Stimulated activated CD4-positive, alpha-beta T cell treated with anti-CD3 and anti-CD28 coated beads, Interleukin-15, amount 100 ng/mL, for 1 hour (primary cell): ENCODE data around the gene ANXA11.
"Not testable (repeated sequence)": the region's sequence is repeated elsewhere in the genome, so short reads cannot be mapped to it uniquely, and the experiment has no call there.

ENCODE experiments used
- DNase-seq, 2 donors: peaks; one replicate each; pipeline ENCODE4 v3.0.0-alpha.2; 2020; ENCODE audit warnings: low read depth in 1 of 2, low spot score in 1 of 2

Gene ANXA11

GRCh38 chr10:80146918-80147317 lies 58.4 kb downstream of the ANXA11 start:
- no peak for DNase-seq

DNA sequence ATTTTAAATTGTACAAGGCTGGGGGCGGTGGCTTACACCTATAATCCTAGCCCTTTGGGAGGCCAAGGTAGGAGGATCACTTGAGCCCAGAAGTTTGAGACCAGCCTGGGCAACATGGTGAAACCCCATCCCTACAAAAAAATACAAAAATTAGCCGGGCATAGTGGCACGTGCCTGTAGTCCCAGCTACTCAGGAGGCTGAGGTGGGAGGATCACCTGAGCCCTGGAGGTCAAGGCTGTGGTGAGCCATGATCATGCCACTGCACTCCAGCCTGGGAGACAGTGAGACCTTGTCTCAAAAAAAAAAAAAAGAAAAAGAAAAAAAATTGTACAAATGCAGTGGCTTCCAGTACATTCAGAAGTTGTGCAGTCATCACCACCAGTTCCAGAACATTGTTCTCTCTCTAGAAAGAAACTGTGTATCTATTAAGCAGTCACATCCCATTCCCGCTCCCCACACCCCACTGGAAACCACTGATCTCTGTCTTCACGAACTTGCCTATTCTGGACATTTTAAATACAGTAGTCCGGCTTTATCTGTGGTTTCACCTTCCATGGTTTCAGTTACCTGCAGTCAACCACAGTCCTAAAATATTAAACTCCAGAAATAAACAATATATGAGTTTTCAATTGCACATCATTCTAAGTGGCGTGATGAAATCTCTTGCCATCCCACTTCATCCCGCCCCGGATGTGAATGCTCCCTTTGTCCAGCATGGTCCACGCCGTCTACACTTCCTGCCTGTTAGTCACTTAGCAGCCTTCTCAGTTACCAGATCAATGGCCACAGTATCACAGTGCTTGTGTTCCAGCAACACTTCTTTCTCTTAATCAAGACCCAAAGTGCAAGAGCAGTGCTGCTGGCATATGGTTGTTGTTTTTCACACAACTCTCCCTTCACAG lies 59.7 kb downstream of the ANXA11 start:
- not testable (repeated sequence) for DNase-seq

GRCh38 chr10:80144696-80145131 lies 60.6 kb downstream of the ANXA11 start:
- DNase-seq: no peak

- no peak for DNase-seq
These were observed 61.2 kb downstream of the ANXA11 start for GRCh38 chr10:80144067-80144695.

- DNase-seq: no peak
These were observed 63.5 kb downstream of the ANXA11 start for GRCh38 chr10:80141696-80142460.

DNA sequence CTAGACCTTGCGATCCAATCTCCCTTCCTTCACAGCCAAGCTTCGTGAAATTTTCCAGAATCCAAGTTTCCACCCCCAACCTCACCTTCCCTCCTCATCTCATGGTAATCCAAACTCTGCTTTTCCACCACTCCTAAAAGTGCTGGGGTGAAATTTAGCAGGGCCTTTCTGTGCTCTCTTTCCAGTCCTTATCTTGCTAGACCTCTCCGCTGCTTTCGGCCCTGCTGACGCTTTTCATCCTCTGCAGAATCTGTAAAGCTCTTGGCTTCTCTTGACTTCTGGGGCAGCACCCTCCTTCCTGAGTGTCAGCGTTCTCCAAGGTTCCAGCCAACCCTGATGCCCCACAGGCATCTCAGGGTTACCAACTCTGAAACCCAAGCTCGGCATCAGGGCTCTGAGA lies 65.1 kb downstream of the ANXA11 start:
- no peak for DNase-seq

DNA sequence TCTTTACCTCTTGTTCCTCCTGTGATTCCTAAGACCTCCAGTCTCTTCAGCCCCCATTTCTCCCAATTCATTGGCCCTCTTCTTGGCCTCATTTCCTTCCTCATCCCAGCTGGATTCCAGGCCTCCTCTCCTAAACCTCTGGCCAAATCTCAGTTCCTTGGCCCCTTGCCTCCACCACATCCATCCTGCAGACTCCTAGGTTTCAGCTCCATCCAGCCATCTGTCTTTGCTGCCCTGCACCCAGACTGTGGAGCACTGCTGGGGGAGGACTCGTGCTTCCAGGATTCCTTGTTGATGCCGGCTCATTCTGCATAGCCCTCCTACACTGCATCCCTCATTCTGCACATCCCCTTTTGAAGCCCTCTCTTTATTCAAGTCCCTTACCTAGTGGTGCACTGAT lies 66.1 kb downstream of the ANXA11 start:
- DNase-seq: no peak

DNA sequence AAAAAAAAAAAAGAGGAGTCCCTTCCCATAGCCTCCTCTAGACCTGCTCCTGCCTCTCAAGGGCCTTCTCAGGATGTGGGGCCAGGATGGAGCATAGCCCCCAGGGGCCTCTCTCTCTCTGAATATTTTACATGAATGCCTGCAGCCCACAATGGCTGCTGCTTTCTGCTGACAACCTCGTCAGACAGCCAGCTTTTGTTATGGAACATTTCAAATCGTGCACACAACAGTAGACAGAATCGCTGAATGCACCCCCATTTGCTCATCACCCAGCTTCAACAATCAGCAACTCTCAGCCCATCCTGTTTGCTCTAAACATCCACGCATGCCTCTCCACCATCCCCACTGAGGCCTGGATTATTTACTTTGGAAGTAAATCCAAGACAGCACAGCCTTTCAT lies 67.4 kb downstream of the ANXA11 start:
- DNase-seq: no peak

DNA sequence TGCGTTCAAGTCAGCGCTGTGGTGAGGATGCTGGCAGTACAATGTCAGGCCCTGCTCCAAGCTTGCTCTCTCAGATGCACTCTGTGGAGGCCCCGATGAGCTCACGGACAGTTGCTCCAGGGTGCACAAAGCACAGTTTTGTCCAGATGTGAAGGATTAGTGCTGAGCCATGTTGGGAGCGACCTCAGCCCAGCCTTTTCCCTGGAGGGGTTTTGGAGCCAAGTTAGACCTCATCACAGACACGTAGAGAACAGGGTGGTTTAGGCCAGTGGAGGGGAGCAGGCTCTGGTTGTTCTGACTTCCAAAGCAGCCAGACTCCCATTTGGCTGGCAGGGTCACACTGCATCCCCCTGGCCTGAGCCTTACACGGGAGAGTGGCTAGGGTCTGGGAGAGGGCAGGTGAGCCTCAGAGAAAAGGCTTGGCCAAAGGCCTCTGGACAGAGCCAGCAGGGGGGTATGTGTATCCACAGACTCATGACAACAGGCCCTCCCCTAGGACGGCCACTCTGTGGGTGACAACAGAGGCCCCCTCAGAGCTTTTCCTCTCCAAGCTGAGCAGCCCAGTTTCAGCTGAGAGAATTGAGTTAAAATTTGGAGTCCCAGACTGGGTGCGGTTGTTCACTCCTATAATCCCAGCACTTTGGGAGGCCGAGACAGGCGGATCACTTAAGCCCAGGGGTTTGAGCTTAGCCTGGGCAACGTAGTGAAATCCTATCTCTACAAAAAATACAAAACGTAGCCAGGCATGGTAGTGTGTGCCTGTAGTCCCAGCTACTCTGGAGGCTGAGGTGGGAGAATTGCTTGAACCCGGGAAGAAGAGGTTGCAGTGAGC lies 68.1 kb downstream of the ANXA11 start:
- no peak for DNase-seq

DNA sequence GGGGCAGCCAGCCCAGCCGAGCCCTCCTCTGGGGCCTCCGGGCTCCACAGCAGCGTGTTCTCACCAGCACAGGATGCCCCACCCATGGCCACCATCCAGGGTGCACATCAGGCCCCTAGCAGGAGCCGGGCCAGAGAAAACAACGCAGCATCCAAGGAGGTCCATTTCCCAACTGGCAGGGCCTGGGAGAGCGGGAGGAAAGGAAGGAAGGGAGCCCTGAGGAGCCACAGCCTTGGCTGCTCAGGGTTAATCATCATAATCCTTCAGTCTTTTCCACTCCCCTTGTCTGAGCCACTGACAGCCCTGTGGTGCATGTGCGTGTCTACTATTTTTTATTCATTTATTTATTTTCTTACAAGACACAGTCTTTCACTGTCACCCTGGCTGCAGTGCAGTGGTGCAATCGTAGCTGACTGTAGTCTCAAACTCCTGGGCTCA lies 69.2 kb downstream of the ANXA11 start:
- no peak for DNase-seq

DNA sequence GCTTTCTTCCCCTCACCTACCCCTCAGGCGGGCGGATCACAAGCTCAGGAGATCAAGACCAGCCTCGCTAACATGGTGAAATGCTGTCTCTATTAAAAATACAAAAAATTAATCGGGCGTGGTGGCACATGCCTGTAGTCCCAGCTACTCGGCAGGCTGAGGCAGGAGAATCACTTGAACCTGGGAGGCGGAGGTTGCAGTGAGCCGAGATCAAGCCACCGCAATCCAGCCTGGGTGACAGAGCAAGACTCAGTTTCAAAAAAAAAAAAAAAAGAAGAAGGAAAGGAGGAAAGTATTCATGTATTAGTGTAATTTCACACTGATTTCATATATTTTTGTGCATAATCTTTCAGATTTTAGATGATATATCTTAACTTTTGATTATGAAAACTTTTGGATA lies 71.7 kb downstream of the ANXA11 start:
- not testable (repeated sequence) for DNase-seq

- no peak for DNase-seq
These were observed 72.1 kb downstream of the ANXA11 start for GRCh38 chr10:80133206-80133605.

DNA sequence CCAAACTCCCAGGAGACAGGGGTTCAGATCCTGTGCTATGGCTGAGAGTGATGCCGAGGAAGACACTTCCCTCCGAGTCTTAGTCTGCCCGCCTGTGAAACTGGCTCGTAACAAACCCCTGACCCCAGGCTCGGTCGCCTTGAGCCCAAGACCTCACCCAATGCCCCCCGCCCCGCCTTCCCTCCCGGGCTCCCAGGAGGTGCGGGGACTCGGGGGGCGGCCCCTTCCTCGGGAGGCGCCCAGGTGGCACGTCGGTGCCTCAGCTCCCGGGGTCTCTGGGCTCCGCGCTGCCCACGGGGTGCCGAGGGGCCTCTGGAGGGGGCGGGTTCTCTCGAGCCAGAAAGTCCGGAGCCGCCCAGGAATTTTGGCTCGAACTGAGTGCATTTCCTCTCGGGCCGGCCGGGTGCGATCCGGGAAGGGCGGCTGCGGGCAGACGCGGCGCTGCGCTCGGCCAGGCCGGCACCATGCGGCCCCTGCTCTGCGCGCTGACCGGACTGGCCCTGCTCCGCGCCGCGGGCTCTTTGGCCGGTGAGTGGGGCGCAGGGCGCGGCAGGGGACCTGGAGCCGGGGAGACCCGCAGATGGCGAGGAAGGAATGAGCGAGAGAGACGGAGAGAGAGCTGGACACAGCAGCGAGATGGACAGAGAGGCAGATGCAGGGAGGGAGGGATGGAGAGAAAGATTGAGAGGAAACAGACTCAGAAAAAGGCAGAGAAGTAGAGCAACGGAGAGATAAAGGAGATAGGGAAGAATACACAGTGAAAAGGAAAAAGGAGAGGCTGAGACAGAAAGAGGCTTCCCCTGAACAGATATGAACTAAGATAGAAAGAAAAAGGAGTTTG lies 72.8 kb downstream of the ANXA11 start, which contains the start of gene PLAC9:
Gene PLAC9, plus strand, starts transcription at position 432 of the 841 bp plus-strand sequence. Its CDS starts 33 bp downstream, at position 465.
- DNase-seq: no peak

DNA sequence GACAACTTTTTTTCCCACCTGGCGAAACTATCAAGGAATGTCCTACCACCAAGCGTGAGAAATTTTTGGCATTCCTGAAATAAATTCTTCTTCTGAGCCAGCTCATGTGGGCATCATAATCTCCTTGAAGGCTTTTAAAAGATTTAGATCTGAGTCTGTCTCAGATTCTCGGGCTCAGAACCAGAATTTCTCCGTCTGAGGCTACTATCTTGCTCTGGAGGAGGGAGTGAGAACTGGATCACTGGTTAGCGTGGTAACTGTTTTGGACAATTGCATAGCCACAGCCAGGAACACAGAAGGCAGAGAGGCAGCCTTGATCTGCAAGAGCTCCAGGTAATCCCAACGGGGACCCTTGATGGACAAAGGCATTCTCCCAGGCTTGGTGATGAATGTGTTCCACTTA lies 73.8 kb downstream of the ANXA11 start:
- DNase-seq: no peak

GRCh38 chr10:80126876-80127275 lies 78.5 kb downstream of the ANXA11 start:
- no peak for DNase-seq

DNA sequence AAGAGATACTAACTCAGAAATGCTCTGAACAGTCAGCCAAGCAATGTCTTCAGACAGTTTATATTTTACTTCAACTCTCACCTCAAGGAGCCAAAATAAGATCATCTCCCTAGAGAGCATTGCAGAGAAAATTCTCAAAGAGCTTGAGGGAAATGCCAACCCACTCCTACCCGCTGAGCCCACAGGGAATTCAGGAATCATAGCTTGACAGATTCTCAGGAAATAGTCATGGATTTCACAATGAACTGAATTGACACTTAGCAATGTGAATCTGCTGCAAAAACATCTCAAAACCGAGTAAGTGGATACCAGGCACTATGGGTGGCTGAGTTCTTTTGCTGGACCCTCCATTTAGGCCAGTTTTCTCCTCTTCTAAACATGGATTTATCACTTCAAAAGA lies 82.6 kb downstream of the ANXA11 start:
- no peak for DNase-seq

- no peak for DNase-seq
These were observed 83.1 kb downstream of the ANXA11 start for GRCh38 chr10:80122110-80122710.

GRCh38 chr10:80118669-80119068 lies 86.7 kb downstream of the ANXA11 start:
- no peak for DNase-seq

DNA sequence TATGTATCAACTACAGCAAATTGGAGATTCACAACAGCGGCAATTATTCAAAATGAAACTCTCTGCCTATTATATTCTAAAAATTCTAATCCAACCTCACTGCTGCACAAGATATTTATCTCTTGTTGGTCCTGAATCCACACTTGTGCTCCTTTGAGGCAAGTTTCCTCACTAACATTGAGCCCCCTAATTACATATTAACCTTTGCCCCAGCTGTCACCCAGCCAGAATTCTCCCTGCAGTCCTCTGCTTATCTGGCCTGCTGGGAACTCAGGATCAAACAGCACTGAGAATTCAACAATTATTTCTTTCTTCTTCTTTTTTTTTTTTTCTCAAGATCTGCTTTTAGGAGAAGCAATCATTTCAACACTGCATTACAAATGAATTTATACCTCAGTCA lies 94.4 kb downstream of the ANXA11 start:
- no peak for DNase-seq
